GM12891 (cell line): ENCODE measurements around the gene RNF113B.

Source experiments
- PAX5 ChIP-seq: IDR thresholded peaks from 2 replicates; pipeline ENCODE4 v1.6.1; 2011; ENCODE audit warnings: low read length, moderate library complexity, mild to moderate bottlenecking; ENCODE audit not compliant: insufficient read depth, severe bottlenecking
- POLR2A ChIP-seq: IDR thresholded peaks from 2 replicates; pipeline ENCODE4 v1.6.1; 2011; ENCODE audit warnings: low read depth, low read length, control low read depth
- POLR2AphosphoS5 ChIP-seq: IDR thresholded peaks from 2 replicates; pipeline ENCODE4 v1.6.1; 2011; ENCODE audit warnings: low read depth, low read length, control low read depth

GRCh38 chr13:98213354-98213753, 36.3 kb upstream of the RNF113B start:
- no peak for TF ChIP-seq PAX5
- TF ChIP-seq POLR2A = no peak
- no peak for TF ChIP-seq POLR2AphosphoS5
